HG02885 (cell line): ENCODE results near the gene ITPR2.
A peak's percentile ranks its signal among the peaks of the same experiment; 100 is the strongest.

ENCODE experiments used
- ATAC-seq: cut with Tn5 transposase; IDR thresholded peaks from one replicate; pipeline ENCODE4 v1.9.1; 2021; ENCODE audit warnings: mild to moderate bottlenecking; ENCODE audit not compliant: unreplicated experiment, poor library complexity

The ITPR2 gene

GRCh38 chr12:26737487-26738030, 95.4 kb downstream of the ITPR2 start:
- peak; percentile 68 for ATAC-seq

- ATAC-seq, result no peak
Observed at GRCh38 chr12:26736563-26737486, 96.2 kb downstream of the ITPR2 start.

DNA sequence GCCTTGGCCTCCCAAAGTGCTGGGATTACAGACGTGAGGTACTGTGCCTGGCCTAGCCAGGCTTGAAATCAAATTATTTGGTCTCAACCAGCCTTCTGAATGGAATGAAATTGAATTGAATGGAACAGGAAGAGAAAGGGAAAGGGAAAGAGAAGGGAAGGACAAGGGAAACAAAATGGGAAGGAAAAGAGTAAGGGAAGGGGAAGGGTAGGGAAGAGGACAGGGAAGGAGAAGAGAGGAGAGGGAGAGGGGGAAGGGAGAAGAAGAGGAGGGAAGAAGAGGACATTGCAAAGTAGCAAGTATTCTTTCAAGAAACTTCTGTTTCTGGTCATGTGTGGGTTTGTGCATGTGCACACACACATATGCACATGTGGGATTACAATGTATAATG, 97.8 kb downstream of the ITPR2 start:
- ATAC-seq, result no peak

- ATAC-seq, result no peak
Observed at GRCh38 chr12:26734510-26735248, 98.3 kb downstream of the ITPR2 start.

- ATAC-seq, result peak; percentile 68
Observed at GRCh38 chr12:26732005-26732908, 100.7 kb downstream of the ITPR2 start.

DNA sequence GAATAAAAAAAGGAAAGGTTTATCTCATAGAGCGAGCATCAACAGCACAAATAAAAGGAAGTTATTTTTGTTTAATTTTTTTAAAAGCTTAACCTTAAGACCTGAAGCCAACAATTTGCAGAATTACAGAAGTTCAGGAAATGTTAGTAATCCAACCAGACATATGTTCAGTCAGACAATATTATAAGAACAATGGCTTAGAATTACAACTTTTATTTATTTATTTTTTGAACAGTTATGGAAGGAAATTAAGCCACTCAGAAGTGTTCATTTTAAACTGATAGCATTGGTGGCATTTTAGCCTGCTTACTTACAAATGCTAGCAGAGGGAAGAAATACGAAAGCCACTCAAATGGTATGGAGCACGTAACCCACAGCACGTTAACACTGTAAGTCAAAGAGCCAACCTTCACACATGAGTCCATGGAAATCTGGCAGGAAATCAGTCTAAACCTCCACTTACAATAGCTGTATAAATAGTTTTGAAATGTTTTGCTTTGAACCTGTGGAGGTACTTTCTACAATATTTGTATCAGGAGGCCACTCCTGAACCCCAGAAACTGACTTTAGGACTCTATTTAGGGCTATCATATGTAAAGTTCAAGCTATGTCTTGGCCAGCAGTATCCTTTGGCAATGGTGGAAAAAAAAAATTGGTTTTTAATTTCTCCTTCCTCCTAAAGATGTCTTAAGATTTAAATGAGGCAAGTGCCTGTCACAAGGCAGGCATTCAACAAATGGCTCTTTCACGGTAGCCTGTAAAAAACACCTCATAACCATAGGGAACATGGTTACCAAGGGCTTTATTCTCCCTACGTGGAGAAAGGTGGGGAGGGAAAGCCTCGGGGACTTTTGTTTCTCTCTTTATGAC, 102.3 kb downstream of the ITPR2 start:
- no peak for ATAC-seq

DNA sequence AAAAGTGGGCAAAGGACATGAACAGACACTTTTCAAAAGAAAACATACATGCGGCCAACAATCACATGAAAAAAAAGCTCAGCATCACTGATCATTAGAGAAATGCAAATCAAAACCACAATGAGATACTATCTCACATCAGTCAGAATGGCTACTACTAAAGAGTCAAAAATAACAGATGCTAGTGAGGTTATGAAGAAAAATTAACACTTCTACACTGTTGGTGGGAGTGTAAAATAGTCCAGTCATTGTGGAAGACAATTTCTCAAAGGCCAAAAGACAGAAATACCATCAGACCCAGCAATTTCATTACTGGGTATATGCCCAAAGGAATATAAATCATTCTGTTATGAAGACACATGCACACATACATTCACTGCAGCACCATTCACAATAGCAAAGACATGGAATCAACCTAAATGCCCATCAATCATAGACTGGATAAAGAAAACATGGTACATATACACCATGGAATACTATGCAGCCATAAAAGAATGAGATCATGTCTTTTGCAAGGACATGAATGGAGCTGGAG, 103.8 kb downstream of the ITPR2 start:
- peak; percentile 44 for ATAC-seq

DNA sequence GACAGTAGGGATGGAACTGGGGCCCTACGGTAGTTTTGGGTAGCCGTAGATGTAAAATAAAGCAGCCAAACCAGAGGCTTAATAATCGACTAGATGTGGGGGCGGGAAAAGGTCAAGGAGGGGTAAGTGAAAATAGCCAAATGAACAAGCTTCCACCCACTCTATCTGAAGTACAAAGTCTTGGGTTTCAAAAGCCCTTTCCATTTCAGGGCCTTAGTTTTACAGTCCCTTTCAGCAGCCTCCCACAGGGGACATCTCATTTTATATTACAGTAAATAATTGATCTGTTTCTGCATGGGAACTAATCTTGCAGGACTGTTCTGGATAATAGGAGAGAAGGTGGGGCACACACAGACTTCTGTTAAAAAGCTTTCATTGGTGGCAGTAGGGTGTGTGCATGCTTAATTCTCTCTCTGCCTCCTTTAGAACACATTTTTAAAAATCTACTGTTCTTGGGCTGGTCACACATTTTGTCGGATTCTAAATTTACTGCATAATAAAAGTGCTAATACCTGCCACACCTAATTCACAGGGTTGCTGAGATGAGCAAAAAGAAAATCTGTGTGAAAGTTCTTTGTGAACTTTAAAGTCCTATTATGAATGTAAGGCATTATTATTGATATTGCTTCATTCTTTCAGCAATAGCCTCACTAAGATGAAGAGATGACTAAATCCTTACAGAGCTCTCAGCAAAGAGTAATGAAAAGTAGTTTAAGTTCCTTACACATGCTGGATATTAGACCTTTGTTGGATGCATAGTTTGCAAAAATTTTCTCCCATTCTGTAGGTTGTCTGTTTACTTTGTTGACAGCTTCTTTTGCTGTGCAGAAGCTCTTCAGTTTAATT, 104.6 kb downstream of the ITPR2 start:
- peak; percentile 58 for ATAC-seq

- no peak for ATAC-seq
Observed at GRCh38 chr12:26727482-26728204, 105.4 kb downstream of the ITPR2 start.

GRCh38 chr12:26726956-26727355, 106.0 kb downstream of the ITPR2 start:
- ATAC-seq, result no peak

- no peak for ATAC-seq
Observed at GRCh38 chr12:26725276-26725916, 107.6 kb downstream of the ITPR2 start.

DNA sequence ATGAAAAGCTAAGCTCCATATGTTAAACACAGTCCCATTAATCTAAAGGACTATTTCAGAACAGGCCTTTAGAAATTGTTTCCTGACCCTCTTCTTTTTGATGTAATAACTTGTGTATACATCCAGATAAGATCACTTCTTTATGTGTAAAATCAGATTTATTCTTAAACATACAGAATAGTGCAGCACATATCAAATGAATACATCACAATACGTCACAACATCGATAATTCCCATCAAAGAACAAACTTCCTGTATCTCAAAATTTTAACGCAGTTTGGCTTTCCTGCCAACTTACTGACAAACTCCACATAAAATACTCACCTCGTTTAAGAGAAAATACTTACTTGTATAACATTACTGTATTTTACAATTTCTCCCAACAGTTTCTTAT, 108.7 kb downstream of the ITPR2 start:
- no peak for ATAC-seq

DNA sequence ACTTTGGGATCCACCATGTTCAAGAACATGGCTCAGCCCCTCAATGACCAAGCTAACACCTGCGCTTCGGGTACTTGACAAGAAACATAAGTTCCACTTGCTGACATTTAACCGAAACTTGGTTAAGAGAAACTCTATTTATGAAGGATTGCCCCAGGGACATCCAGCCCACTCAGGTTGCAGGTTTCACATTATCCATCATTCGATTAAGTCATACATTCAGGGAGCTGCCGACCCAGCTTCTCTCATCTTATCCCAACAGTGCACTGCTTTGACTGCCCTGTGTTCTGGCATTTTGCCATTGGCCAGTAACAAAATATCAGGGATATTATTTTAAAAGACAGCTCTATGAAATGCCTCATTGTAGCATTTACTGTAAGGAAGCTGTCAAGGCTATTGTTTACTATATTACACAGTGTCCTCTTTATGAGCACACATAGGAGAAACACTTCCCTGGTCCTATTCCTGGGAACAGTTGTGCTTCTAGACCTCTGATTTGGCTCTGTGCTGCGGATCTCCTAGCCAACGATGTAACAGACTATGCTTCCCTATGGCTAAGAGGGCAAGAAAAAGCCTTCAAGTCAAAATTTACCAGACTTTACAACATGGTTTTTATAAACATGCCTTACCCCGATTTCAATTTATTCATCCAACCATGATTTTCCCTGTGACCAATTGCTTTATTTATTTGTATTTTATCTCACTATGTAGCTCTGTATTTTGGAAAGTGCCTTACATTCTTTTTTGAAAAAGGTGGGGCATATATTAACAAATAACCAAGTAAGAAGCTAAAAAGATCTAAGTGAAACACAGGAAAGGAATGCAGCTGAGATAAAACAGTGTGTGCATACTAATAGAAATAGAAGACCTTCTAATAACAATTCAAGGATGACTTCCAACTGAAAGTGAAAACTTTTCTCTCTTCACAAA, 109.3 kb downstream of the ITPR2 start:
- no peak for ATAC-seq

DNA sequence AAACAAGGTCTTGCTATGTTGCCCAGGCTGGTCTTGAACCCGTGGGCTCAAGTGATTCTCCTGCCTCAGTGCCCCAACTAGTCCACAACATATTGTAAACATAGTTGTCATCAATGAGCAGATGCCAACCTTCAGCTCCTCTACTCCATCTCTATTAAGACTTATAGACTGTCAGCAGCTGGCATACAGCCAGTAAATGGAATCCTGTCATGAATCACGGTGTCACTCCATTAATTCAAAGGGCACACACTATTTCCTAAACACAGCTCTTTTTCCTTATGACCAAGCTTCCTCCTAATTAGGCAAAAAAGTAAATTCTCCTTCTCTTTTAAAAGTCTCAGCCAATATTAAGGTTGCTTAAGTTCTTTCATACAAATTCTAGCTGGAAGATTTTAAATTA, 111.2 kb downstream of the ITPR2 start:
- no peak for ATAC-seq

DNA sequence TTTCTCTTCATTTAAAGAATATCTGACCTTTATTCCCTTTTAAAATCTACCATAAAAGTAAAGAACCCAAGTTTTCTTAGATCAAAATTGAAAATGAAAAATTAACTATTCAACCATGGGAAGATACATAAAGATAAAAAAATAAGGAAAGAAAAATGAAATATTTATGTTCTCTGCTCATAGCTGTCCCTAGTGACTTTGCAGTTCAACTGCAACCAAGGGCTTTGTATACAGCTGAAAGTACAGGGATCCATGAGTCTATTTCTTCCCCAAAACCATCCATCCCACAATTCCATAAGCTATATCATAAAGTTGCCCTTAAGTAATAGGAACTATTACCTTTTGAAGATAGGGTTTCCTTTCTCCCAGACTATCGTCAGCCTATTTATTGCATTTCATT, 113.1 kb downstream of the ITPR2 start:
- ATAC-seq, result no peak

DNA sequence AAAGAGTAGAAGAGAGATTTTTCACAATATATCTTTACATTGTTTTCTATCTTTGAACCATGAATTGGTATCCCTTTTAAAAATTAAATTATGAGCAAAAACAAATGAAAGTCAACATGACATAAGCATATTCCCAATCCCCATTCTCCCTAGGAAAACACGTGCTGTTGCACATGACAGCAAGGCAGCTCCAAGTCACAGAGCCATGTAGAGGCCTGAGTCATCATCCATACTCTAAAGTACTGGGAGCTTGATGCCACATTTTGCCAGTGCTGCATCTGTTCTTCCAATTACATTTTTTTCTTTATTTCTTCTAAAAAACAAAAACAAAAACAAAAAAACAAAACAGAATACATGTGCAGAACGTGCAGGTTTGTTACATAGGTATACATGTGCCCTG, 115.2 kb downstream of the ITPR2 start:
- ATAC-seq, result no peak
